ENCODE results near the gene RPUSD1. TPM values are rescaled to one million over a fixed set of nuclear protein-coding genes. Genes with fewer than 3 reads are reported as not detected.
A peak's percentile ranks its signal among the peaks of the same experiment; 100 is the strongest.

The RPUSD1 gene
- total RNA-seq, 1 experiment from 2014 or later, result 48.6 TPM

- no peak overlapping the region for H2BK120ac ChIP-seq (ENCODE audit: low read depth, low read length, poor library complexity, severe bottlenecking)
- no peaks in the 10 kb centered on the region; the same call in 1 of the 2 replicates for H3K79me2 ChIP-seq (ENCODE audit: insufficient read depth, low read length)
These were observed 1.9 kb upstream of the RPUSD1 start for GRCh38 chr16:790086-790485.

More at GRCh38 chr16:790086-790485, 1.9 kb upstream of the RPUSD1 start:
- no peaks in the 10 kb centered on the region for H4K20me1 ChIP-seq (ENCODE audit: control insufficient read depth, insufficient read depth, insufficient read length)
- H2AK5ac ChIP-seq (ENCODE audit: insufficient read length, low read length), result no peak overlapping the region
- peaks cover 0 to 2% of the 10 kb centered on the region in 2 experiments; a peak in 1 of 4 replicates for H3K4me1 Mint-ChIP-seq
- peaks cover 2% of the 10 kb centered on the region for H3K79me1 ChIP-seq (ENCODE audit: insufficient read depth, low read depth, low read length, poor library complexity, severe bottlenecking)
- peaks cover 8 to 34% (median 21%) of the 10 kb centered on the region in 3 experiments; a peak in 6 of 7 replicates for H3K36me3 Mint-ChIP-seq (ENCODE audit: insufficient read depth in 1 of 3, low read depth in 3 of 3)
- peaks cover 11% of the 10 kb centered on the region for H3K23me2 ChIP-seq (ENCODE audit: insufficient read length, low read depth, low read length, poor library complexity, severe bottlenecking)
- no peak overlapping the region for H2BK5ac ChIP-seq (ENCODE audit: insufficient read length, low read length)
- H2AFZ ChIP-seq (ENCODE audit: low read length), result no peak overlapping the region
- H3K27ac Mint-ChIP-seq, result no peak overlapping the region
- no peak overlapping the region for H3K9ac ChIP-seq (ENCODE audit: extremely low read depth, insufficient read length, low read length)
- no peak overlapping the region for H3K23ac ChIP-seq (ENCODE audit: insufficient read length, low read depth, low read length)
- TF ChIP-seq CTCF (conservative IDR thresholded peaks at IDR 0.05), result no peak
- no peak overlapping the region for H4K5ac ChIP-seq (ENCODE audit: insufficient read length, low read depth, low read length)
- no peak for DNase-seq
- no peak overlapping the region for H3K56ac ChIP-seq (ENCODE audit: insufficient read length, low read depth, low read length)
- no peaks in the 10 kb centered on the region for H3K9me3 Mint-ChIP-seq
- H3T11ph ChIP-seq (ENCODE audit: low read length), result no peak overlapping the region
- no peak overlapping the region for H2BK12ac ChIP-seq (ENCODE audit: insufficient read length, low read depth, low read length)
- H3K27me3 ChIP-seq (ENCODE audit: insufficient read depth, low read length), result no peaks in the 10 kb centered on the region
- no peak overlapping the region for H3K18ac ChIP-seq (ENCODE audit: insufficient read length, low read depth, low read length)
- no peak overlapping the region for H2BK20ac ChIP-seq (ENCODE audit: low read depth, low read length, poor library complexity, severe bottlenecking)
- no peaks in the 10 kb centered on the region for H3K9me3 ChIP-seq (ENCODE audit: control insufficient read depth, low read depth, low read length)
- H4K8ac ChIP-seq (replicated peaks; ENCODE audit: insufficient read length, low read depth, low read length), result no peak overlapping the region
- WGBS (ENCODE audit: extremely low coverage, insufficient read length, low lambda C conversion rate), result no CpG with 5 or more reads among the region's 17 CpGs
- no peak overlapping the region for H3K4me2 ChIP-seq (ENCODE audit: insufficient read depth, insufficient read length, low read length)
- no peak overlapping the region for H3K27ac ChIP-seq (ENCODE audit: insufficient read length, low read depth, low read length)
- no peaks in the 10 kb centered on the region for H3K27me3 Mint-ChIP-seq (ENCODE audit: low read depth)
- H2BK15ac ChIP-seq (ENCODE audit: low read depth, low read length), result no peak overlapping the region
- no peaks in the 10 kb centered on the region for H3K4me1 ChIP-seq (ENCODE audit: insufficient read depth, low read length)
- no peak overlapping the region for H4K91ac ChIP-seq (ENCODE audit: insufficient read length, low read depth, low read length)
- H3K4ac ChIP-seq (ENCODE audit: low read depth, low read length), result no peak overlapping the region
- peak overlapping the region; percentile 71 to 78 for H3K4me3 Mint-ChIP-seq
- no peak overlapping the region for H3K14ac ChIP-seq (ENCODE audit: insufficient read depth, low read length)

Measured in H9 (cell line).